ENCODE data around the gene ECE1. TPM values are rescaled to one million over a fixed set of nuclear protein-coding genes. Genes with fewer than 3 reads are reported as not detected.

Gene ECE1
- 91.2 and 93.9 TPM in 2 replicates for total RNA-seq

DNA sequence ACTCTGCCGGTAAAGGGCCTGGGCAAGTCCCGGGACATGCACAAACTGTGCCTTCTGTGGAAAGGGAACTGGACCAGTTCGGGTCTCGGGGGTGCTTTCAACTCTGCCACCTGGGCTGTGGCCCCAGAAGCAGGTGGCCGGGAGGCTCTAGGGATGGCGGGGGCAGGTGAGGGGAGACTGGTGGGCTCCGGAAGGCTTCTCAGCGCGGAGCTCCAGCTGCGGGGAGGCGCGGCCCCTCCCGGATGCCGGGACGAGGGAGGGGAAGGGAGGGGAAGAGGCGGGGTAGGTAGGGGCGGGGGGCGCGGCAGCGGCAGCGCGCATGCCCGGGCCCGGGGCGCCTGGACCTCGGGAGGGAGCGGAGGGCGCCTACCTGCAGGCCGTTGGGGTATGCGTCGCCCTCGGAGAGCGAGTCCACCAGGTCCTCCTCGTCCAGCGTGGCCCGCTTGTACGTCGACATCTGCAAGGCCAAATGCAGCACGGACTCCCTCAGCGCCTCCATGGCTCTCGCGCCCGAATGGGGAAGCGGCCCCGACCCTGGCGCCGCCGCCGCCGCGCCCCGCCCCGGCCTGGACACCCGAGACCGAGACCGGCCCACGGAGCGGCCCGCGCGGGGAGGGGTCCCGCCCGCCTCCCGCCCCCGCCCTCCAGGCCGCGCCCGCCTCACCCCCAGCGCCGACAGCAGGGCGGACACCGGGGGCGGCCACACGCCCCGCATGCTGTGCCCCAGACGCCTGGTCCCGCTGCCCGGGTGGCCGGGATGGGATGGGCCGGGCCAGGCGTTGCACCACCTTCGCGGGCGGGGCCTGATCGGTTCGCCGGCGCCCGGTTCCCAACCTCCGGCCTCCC lies at the start of gene ECE1:
Gene ECE1, minus strand, starts transcription at position 764 of the 846 bp plus-strand sequence. Its CDS starts 49 bp downstream, at position 715.
- intact Hi-C loops (cut with micrococcal nuclease): loop anchor here (1.0 to 10.0 kb wide), 3 partner anchors 10 to 1105 kb away; partner anchors contain the start of genes HP1BP3, PLA2G2C and UBXN10

DNA sequence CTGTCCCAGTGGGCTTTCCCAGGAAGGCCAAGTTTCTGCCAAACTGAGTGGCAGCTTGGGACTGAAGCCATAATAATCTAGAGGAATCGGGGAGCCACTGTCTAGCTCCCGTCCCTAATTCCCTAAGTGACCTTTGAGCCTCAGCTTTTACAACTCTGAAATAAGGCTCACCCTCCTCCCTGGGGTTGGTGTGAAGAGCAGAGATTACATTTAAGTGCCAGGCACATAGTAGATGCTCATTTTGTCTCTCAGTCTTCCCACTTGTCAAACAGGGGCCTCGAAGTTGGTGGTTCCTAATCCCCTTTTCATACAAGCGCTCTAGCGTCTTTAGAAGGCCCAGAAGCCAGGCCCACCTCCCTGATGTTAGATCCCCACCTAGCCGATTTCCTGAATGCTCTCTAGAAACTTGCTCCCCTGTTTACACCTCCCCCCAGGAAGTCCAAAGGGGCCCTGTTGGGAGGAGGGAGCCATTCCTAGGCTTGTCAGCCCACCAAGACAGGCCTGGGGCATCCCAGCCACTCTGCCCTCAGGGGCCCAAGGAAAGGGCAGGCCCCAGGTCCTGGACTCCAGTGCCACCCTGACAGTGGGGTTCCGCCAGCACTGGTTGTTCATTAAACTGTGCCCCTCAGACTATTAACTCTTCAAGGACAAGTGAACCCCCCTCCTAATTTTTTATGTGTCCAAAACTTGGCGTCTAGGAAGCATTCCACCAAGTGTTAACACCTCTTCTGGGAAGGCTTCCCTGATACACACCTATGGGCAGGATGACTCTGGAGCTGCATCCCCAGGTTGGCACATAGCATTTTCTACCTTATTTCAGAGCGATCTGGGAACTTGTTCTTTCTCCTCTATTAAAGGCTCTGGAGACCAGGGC lies 49.3 kb upstream of the ECE1 start:
- intact Hi-C loops (cut with micrococcal nuclease): loop anchor here (5.0 to 10.0 kb wide), 2 partner anchors 443 to 685 kb away; partner anchors contain the start of gene USP48

DNA sequence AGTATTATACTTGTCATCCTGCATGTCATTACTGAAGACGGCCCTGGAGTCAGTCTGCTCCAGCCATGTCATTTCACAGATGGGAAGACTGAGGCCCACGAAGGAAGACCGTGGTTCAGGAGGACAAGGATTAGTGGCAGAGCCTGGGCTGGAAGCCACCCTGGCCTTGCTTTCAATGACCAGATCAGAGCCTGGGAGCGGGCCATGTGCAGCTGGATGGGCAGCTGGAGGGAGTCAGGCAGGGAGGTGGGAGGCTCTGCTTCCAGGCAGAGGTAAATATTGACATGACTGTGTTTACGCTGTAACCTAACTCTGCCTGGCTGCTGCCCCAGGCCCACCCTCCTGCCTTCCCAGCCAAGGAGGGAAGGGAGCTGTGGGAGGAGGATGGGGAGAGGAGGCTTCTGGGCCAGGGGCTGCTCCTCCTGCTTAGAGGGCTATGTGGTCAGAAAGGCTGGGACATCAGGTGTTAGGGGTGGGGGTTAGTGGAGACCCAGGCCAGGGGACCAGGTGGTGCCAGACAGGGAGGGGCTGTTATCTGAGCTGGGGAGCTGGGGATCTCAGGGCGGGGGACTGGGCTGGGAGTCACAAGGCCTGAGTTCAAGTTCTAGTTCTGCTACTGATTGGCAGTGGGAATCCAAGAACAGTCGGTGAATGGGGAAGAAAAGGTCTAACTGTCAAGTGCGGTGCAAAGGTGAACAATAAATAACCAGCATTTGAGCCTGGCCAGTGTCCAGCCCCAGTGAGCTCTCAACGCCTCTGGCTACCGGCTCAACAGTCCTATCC lies 48.5 kb upstream of the ECE1 start:
- intact Hi-C loops (cut with micrococcal nuclease): no loop called here

DNA sequence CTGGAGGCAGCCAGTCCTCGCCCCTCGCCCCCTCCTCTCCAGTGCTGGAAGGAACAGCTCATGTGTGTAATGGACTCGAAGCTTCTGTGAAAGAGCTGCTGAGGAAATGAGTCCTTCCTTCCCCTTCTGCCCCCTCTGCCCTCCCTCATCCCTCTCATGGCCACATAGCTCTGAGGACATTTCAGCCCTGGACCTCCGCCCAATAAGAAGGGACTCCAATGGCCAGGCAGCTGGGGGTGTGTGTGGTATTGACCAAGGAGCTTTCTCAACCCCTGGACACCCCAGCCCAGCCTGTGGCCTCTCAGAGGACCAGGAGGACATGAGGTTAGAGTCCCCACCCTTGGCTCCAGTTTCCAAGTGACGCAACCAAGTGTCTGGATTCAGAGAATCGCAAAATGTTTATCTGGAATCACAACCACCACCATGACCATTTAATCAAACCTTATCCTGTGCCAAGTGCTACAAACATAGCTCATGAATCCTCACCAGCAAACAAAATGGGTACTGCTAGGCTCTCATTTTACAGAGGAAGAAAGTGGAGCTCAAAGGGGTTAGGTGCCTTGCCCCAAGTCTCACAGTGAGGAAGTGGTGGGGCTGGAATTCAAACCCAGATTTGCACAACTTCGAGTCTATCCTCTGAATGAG lies 47.8 kb upstream of the ECE1 start:
- intact Hi-C loops (cut with micrococcal nuclease): no loop called here

DNA sequence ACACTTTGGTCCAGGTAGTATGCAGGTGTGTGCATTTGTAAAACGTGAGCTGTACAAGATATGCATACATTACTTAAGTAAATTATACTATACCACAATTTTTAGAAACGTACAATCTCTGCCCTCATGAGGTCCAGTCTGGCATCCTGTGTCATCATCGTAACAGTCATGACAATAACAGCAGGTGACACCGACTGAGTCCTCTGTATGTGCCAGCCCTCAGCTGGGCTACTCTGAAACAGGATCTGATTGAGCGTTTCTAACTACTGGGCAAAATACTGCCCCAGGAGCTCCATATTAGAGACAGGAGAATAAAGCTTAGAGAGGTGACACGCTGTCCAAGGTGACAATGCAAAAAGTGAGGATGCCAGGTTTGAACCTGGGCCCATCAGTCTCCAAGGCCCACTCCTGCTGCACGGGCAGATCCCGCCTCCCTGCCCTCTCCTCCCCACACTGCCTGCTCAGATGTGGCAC lies 47.2 kb upstream of the ECE1 start:
- intact Hi-C loops (cut with micrococcal nuclease): no loop called here

DNA sequence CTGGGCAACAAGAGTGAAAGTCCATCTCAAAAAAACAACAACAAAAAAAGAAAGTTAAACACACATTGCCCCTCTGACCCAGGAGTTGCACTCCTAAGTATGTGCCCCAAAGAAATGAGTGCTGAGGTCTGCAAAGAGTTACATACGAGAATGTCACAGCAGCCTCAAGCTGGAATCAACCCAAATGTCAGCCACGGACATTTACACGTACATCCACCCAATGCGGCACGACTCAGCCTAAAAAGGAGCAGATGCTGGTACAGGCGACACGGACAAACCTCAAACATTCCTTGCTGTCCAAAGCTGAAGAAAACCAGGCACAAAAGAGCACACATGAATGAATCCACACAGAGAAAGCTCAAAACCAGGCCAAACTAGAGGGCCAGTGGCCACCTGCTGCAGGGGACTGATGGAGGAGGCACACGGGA lies 46.8 kb upstream of the ECE1 start:
- intact Hi-C loops (cut with micrococcal nuclease): no loop called here

DNA sequence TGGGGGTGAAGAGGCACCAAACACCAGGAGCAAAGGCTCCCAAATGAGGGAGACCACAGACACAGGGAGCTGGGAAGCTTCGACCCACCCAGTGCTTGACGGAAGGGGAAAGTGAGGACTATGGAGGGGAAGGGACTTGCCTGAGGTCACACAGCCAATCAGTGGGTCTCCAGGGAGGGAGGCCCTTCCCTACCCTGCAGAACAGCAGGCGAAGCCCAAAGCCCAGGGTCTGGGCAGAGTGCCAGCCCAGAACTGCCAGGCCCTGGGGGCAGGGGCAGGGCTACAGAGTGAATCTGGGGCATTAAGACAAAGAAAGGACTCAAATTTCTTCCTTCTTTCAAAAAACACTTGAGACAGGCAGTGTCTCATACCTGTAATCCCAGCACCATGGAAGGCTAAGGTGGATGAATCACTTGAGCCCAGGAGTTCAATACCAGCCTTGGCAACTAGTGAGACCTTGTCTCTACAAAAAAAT lies 45.5 kb upstream of the ECE1 start:
- intact Hi-C loops (cut with micrococcal nuclease): no loop called here

DNA sequence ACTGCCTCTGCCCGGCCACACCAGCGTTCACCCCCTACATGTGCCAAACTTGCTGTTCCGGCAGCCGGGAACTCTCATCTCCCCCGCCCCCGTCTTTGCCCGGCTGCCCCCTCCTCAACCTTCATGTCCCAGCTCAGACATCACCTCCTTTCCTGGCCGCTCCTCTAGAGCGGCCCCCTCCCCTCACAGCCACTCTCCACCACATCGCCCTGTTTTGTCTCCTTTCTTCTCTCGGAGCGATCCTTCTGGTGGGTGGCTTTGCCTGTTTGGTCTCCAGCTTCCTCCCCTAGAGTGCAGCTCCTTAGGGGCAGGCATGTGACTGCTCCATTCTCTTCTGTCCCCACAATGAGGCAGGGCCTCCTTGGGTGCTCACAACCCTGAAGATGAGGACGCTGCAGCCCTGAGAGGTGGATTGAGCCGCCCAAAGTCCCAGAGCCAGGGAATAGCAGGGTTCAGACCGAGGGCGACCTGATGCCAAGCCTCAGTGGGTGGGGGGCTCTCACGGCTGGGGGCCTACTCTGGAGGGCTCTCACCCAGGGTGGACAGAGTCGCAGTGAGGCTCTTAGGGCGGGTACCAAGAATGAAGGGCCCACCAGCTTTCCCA lies 44.9 kb upstream of the ECE1 start:
- intact Hi-C loops (cut with micrococcal nuclease): no loop called here

DNA sequence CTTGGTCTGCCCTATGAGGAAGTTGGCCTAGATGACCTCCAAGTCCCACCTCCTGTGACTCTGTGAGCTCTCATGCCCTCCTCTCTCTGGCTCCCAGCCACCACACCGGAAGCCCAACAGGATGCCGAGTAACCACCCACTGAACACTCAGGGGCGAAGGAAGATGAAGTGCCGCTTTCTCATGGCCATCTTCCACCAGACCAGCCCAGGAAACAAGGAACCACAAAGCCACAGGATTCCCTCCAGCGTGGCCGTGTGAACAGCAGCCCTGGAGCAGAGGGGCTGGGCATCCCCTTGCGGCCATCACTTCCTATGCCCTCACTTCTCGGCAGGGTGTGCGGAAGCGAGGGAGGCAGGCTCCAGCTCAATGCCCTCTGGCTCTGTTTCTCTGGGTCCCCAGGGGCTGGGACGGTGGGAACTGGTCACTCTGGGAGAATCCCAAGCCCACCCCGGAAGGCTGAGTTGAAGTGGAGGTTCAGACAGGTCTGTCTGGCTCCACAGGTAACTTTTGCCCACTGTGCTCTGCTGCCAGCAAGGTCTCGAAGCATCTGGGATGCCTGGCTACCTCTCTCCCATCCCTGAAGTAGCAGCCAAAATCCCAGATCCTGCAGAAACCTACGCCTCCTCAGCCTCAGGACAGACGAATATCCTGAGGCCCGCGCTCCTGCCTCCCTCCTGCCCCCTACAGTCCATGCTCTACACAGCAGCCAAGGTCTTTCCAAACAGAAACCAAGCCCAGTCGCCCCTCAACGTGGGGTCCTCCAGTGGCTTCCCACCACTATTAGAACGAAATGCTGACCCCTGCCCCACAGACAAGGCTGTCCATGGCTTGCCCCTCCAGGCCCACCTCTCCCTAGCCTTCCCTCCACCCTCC lies 44.2 kb upstream of the ECE1 start:
- intact Hi-C loops (cut with micrococcal nuclease): loop anchor here (1.0 kb wide), 4 partner anchors 9 to 79 kb away; no protein-coding TSS in a partner anchor

DNA sequence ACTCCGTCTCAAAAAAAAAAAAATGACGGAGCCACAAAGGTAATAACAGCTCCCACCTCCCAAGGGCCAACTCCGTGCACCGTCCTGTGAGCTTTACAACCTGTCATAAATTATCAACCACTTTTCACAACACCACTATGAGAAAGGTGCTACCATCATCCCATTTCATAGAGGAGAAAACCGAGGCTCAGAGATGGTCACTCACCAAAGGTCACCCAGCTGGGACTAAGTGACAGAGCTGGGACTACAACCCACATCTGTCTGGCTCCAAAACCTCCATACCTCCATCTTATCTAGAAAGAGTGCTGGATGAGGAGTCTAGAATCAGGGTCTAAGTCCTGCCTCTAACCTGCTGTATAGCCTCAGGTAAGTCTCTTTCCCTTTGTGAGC lies 43.6 kb upstream of the ECE1 start:
- intact Hi-C loops (cut with micrococcal nuclease): loop anchor here (1.0 kb wide), 4 partner anchors 9 to 79 kb away; no protein-coding TSS in a partner anchor

DNA sequence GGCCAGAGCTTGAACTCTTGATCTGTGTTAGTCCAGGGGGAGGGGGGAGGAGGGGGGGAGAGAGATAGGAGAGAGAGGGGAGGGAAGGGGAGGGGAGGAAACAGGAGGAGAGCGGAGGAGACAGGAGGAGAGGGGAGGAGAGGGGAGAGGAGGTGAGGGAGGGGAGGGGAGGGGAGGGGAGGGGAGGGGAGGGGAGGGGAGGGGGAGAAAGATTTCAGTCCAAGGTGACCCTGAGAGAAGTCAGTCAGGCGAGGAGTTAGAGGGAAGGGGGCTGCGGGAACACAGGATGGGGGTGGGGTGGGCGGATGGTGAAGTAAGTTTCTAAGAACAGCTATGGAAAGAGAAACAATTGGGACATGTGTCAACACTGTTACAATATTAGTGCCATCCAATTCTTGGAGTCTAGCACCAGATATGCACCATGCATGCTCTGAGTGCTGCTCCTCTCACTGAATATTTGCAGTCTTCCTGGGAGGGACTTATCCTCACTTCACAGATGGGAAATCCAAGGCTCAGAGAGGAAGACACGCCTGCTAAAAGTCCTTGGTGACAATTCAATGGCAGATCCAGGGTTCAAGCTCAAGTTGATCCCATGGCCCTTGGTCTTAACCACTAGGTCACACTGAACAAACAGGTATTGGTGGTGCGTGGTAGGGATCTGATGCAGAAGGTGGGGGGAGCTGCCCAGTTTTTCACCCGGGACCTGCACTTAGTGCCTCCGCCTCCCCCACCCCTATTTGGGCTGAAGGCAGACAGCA lies 42.5 kb upstream of the ECE1 start:
- intact Hi-C loops (cut with micrococcal nuclease): no loop called here

DNA sequence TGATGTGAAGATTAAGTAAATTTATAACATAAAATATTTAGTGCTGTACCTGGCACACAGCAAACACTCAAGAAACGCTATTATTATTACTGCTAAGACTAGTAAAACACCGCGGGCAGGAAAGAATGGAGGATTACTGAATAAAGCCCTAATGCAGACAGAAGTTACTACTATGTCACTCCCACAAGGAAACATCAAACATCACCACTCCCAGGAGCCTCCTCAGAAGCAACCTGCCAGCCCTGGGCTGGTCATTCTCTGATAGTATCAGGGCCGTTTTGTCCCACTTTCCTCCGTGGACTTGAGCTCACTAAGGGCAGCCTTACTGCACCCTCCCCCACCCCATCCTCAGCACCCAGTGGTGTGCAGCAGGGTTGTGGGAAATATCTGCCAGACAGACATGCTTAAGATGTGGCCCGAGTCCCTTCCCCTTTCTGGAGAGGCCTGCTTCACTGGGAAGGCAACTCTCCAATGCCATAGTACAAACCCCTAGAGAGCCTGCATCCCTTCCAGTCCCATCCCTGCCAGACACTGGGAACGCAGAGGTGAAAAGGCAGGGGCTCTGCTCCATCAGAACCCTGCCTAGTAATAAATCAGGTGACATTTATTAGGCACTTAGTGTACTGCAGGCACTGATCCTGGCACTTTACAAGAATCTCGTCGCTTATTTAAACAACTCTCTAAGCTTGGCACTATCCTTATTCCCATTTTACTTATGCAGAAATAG lies 41.7 kb upstream of the ECE1 start:
- intact Hi-C loops (cut with micrococcal nuclease): no loop called here

DNA sequence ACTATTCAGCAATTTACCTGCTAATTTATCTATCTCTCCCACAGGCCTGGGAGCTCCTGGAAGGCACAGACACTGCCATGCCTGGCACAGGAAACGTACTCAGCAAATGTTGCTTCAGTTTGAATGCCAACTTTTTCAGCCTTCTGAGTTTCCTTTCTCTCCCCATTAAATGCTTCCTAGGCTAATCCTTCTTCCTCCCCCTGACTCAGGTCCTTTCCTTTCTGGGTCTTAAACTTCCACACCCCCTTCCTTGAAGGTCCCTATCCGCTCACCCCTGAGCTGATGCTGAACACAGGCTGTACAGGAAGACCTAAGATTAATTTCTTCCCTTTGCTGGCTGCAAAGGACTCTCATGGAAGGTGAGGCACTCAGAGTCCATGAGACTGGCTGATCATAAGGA lies 40.3 kb upstream of the ECE1 start:
- intact Hi-C loops (cut with micrococcal nuclease): no loop called here

DNA sequence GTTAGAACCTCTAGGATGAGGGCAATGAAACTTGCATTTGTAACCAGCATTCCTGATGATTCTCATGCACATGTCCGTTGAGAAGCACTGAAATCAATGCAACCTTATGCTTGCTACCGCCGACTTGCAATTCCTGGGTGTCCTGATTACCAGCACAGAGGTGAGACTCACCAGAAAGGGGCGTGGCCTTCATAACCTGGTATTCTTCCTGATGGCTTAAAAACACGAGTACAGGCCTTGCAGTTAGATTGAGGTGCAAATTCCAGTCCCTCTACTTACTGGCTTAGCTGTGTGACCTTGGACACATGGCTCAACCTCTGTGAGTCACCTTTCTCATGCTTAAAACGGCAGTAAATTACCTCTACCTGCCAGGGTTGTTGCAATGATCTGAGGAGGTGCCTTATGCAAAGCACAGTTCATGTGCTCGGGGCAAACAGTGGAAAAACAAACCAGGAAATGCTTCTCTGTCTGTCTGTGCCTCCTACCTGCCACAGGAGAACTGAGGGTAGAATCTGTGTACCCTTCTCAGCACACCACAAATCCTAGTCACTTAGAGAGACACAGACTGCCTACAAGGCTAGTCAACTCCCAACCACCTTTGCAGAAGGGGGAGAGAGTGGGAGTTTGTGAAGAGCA lies 39.1 kb upstream of the ECE1 start:
- intact Hi-C loops (cut with micrococcal nuclease): loop anchor here (2.0 kb wide), 1 partner anchor 13 kb away; no protein-coding TSS in a partner anchor

DNA sequence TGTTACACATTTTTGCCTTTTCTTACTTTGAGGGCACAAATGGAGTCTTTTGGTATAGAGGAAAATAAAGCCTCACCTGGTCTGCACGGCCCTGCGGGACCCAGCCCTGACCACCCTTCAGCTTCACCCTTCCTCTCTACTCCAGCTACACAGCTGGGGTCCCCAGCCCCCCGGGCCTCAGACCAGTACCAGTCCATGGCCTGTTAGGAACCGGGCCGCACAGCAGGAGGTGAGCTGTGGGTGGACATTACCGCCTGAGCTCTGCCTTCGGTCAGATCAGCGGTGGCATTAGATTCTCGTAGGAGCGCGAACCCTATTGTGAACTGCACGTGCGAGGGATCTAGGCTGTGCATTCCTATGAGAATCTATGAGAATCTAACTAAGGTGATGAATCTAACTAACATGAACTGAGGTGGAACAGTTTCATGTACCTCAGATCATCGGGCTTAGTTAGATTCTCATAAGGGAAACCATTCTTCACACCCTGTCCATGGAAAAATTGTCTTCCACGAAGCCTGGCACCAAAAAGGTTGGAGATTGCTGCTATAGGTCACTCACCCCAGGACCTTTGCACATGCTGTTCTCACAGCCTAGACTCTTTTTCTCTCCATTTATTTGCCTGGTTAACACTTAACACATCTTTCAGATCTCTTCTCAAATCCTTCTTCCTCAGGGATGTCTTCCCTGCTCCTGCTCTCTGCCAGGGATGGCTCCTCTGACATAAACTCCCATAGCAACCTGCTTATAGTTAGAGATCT lies 37.5 kb upstream of the ECE1 start:
- intact Hi-C loops (cut with micrococcal nuclease): loop anchor here (2.0 kb wide), 1 partner anchor 15 kb away; no protein-coding TSS in a partner anchor

DNA sequence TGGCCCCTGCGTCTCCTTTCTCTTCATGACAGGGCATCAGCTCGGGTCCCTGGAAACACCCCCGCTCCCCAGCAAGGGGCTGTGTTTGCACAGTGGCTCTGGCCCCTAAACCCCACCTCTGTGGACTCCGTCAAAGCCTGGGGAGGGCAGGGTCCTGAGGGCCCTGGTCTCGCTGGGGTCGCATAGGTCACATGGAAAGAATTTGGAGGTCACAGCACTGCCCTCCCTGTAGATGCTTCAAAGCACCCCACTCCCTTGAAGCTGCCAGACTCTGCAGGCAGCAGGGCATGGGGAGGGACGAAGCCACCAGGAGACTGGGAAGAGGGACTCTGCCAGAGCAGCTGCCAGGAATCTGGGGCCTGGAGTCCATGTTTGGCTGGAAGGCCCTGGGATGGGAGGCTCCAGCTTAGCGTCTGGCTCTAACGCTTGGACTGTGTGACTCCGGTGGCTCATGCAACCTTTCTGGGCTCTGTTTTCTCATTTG lies 36.6 kb upstream of the ECE1 start:
- intact Hi-C loops (cut with micrococcal nuclease): no loop called here
